Aorta (tissue), 5 donors: ENCODE results near the gene SEPHS2. TPM values are rescaled to one million over a fixed set of nuclear protein-coding genes. Genes with fewer than 3 reads are reported as not detected.

Source experiments
- ATAC-seq: fragments of 200-7000 bp; cut with Tn5 transposase; one replicate; pipeline ENCODE4 v1.9.1; 2022; ENCODE audit warnings: moderate library complexity; ENCODE audit not compliant: low FRiP score
- DNase-seq, 2 donors: peaks; one replicate each; pipeline ENCODE4 v3.0.0-alpha.2; 2020
- H3K27ac ChIP-seq, 2 donors: one replicate each; pipeline ENCODE4 v1.5.1; 2013; ENCODE audit warnings: low read length in 2 of 2, mild to moderate bottlenecking in 2 of 2, moderate library complexity in 2 of 2, control low read depth in 1 of 2, inconsistent platforms in 1 of 2, low read depth in 1 of 2
- H3K27me3 ChIP-seq, 2 donors: one replicate each; pipeline ENCODE4 v1.6.1; 2013; ENCODE audit warnings: control low read depth in 1 of 2, low read length in 1 of 2, mild to moderate bottlenecking in 1 of 2, moderate library complexity in 1 of 2; ENCODE audit not compliant: insufficient read depth in 2 of 2, control insufficient read depth in 1 of 2
- H3K36me3 ChIP-seq, 2 donors: one replicate each; pipeline ENCODE4 v1.6.1; 2013; ENCODE audit warnings: control low read depth in 1 of 2, low read length in 1 of 2, mild to moderate bottlenecking in 1 of 2; ENCODE audit not compliant: insufficient read depth in 2 of 2, control insufficient read depth in 1 of 2
- H3K4me1 ChIP-seq, 2 donors: one replicate each; pipeline ENCODE4 v1.6.1; 2013; ENCODE audit warnings: low read length in 2 of 2, control low read depth in 1 of 2, mild to moderate bottlenecking in 1 of 2, moderate library complexity in 1 of 2; ENCODE audit not compliant: insufficient read depth in 2 of 2, control insufficient read depth in 1 of 2
- H3K4me3 ChIP-seq, 2 donors: one replicate each; pipeline ENCODE4 v1.5.1; 2013; ENCODE audit warnings: low read length in 2 of 2, control low read depth in 1 of 2, mild to moderate bottlenecking in 1 of 2
- H3K9me3 ChIP-seq: one replicate; pipeline ENCODE4 v1.6.1; 2013; ENCODE audit warnings: mild to moderate bottlenecking, low read length; ENCODE audit not compliant: control insufficient read depth
- WGBS, 2 donors: extraction: QIAGEN DNeasy Blood & Tissue Kit; methylation state at CpG; one replicate each; pipeline ENCODE4 v1.1.7; 2013; 5-methylcytosine and 5-hydroxymethylcytosine counted together
- intact Hi-C, 2 donors: fragments of 100-400 bp; cut with DNase I; formaldehyde crosslinking; loops; one replicate each; pipeline versions ENCODE4 v1.14.2 to v1.15.0; 2022
- polyA plus RNA-seq, 2 donors: library from polyadenylated mRNA; stranded (reverse); fragments of 200-250 nt; gene quantifications; one replicate each; pipeline ENCODE4 v1.2.3, GENCODE V29; 2013
- total RNA-seq, 2 donors: library from RNA; stranded (reverse); fragmentation: NEBNext Ultra II Directional; extraction: Animal tissue kit (Norgen Biotek cat#: 25700); gene quantifications; one replicate each; pipeline ENCODE4 v1.2.1, GENCODE V29; 2021
- donor health status: healthy with polysubstance abuse.
- donor health status: Bipolar disorder and iron deficiency.
- donor health status: DM: no; HTN: no; CAD: no.
- donor health status: DM: no; HTN: no; CAD: no.
- donor health status: DM: yes; HTN: yes; CAD: no.

Gene SEPHS2
- total and polyA plus RNA-seq, 4 donors, result 25.1 to 52.3 (median 27.3) TPM

DNA sequence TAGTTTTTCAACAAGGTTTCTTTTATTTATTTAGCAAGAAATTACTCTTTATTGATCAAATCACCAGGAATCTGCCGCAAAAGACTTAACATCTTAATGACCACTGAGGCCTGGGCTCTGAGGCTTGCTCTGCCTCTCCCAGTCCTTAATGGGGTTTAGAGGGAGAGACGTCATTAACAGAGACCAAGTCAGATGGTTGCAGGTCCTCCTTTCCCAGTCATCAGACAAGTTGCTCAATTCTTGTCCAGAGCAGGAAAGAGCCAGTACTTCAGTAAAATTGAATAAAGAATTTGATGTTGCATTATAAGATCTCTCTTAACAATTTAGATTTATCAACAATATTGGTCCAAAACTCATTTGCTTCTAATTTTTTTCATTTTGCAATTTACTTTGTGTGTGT, 2.0 kb downstream of the SEPHS2 start:
- H3K36me3 ChIP-seq, result no peaks in the 10 kb centered on the region
- H3K4me3 ChIP-seq, result no peak overlapping the region
- intact Hi-C loops, result loop anchor here in 1 of 2 donors (10.0 kb wide), 1 partner anchor 211 kb away; the partner anchor contains the start of genes FBRS and PRR14
- H3K4me1 ChIP-seq, result no peaks in the 10 kb centered on the region
- no peak overlapping the region for H3K27ac ChIP-seq
- ATAC-seq (no peak), DNase-seq (no peak)
- no peaks in the 10 kb centered on the region for H3K27me3 ChIP-seq
- 95 to 100% methylated on average over 2 of the region's 2 CpGs for WGBS, 2 donors
- H3K9me3 ChIP-seq, result no peaks in the 10 kb centered on the region

DNA sequence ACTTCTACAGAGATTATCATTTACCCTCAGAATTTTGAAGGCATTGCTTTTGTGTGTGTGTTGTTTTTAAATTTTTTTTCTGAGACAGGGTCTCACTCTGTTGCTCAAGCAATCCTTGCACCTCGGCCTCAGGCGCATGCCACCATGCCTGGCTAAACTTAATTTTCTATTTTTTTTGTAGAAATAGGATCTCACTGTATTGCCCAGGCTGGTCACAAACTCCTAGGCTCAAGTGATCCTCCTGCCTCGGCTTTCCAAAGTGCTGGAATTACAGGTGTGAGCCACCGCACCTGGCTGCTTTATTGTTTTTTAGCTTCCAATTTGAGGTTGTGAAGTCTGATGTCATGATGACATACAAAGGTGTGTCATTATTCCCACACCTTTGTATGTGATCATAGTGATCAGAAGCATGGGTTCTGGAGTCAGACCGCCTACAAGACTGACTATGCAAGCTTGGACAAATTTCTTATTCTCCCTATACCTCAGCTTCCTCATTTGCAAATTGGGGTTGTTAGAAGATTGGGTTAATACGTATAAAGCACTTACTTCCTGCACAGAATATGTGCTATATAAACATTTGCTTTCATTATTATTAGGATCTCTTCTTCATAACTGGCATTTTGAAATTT, 5.8 kb downstream of the SEPHS2 start:
- intact Hi-C loops, result loop anchor here in 1 of 2 donors (10.0 kb wide), 1 partner anchor 215 kb away; the partner anchor contains the start of genes FBRS and PRR14
- Histone ChIP-seq H3K36me3 (no peaks in the 10 kb centered on the region), H3K9me3 (no peaks in the 10 kb centered on the region), H3K4me3 (no peak overlapping the region), H3K27me3 (peaks cover 0 to 1% of the 10 kb centered on the region in 2 donors), H3K27ac (no peak overlapping the region), H3K4me1 (no peaks in the 10 kb centered on the region)
- 83 to 84% methylated on average over 6 of the region's 6 CpGs for WGBS, 2 donors
- DNase-seq (no peak), ATAC-seq (no peak)

DNA sequence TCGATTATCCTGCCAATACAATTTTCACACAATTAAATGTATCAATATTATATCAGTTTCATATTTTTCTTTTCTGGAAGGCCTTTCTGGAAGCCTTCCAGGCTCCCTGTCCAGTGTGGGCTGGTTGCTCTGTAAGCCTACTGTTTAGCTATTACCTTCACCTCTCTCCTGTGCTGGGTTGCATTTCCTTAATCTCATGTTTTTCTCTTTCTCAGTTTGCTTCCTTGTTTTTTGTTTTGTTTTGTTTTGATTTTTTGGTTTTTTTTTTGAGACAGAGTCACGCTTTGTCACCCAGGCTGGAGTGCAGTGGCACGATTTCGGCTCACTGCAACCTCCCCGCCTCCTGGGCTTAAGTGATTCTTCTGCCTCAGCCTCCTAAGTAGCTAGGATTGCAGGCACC, 6.8 kb downstream of the SEPHS2 start:
- no peaks in the 10 kb centered on the region for H3K9me3 ChIP-seq
- 88 to 90% methylated on average over 5 of the region's 5 CpGs for WGBS, 2 donors
- H3K4me3 ChIP-seq, result no peak overlapping the region
- no peaks in the 10 kb centered on the region for H3K4me1 ChIP-seq
- DNase-seq (no peak), ATAC-seq (no peak)
- no peak overlapping the region for H3K27ac ChIP-seq
- peaks cover 0 to 1% of the 10 kb centered on the region in 2 donors for H3K27me3 ChIP-seq
- intact Hi-C loops, result no loop called here
- no peaks in the 10 kb centered on the region for H3K36me3 ChIP-seq

GRCh38 chr16:30437511-30438046, 8.1 kb downstream of the SEPHS2 start:
- ATAC-seq (no peak), DNase-seq (no peak)
- Histone ChIP-seq H3K27ac (no peak overlapping the region), H3K4me3 (no peak overlapping the region), H3K27me3 (peaks cover 0 to 1% of the 10 kb centered on the region in 2 donors), H3K36me3 (no peaks in the 10 kb centered on the region), H3K4me1 (no peaks in the 10 kb centered on the region), H3K9me3 (no peaks in the 10 kb centered on the region)
- WGBS, 2 donors, result 73 to 74% methylated on average over 3 of the region's 3 CpGs
- intact Hi-C loops, result no loop called here

GRCh38 chr16:30434852-30435251, 10.8 kb downstream of the SEPHS2 start:
- no peak overlapping the region for H3K4me3 ChIP-seq

DNA sequence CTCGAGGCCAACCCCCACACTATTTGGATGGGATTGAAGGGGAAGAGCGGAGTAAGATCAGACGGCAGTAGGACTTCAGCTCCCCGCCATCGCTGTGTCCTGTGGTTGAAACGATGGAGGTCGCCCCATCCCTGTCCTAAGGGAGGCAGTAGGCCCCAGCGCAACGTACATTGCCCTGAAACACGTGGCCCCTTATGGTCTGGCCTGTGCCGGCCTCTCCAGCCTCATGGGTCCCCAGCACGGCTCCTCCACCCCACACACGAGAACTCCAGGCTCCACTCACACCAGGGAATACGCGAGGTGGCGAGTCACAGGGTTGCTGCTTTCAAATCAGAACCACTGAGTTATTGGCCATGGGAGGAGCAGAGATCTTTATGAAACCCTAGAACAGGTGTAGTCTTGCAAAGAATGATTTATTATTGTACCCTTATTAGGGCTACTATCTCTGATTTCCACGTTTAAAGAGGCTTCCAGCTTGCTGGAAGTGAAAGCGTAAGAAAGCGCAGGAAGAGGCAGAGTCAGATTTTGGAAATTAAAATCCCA, 15.2 kb downstream of the SEPHS2 start:
- Histone ChIP-seq H3K36me3 (no peaks in the 10 kb centered on the region), H3K4me1 (no peaks in the 10 kb centered on the region), H3K27me3 (no peaks in the 10 kb centered on the region), H3K9me3 (no peaks in the 10 kb centered on the region), H3K27ac (peak overlapping the region in 1 of 2 donors; percentile 30), H3K4me3 (no peak overlapping the region)
- DNase-seq (peak; percentile 57 to 79), ATAC-seq (peak; percentile 44)
- 48 to 51% methylated on average over 19 of the region's 19 CpGs for WGBS, 2 donors
- intact Hi-C loops, result loop anchor here in 1 of 2 donors (2.0 kb wide), 1 partner anchor 96 kb away; the partner anchor contains the start of gene ZNF768

More at GRCh38 chr16:30434852-30435251, 10.8 kb downstream of the SEPHS2 start:
- H3K9me3 ChIP-seq, result no peaks in the 10 kb centered on the region
- no peak overlapping the region for H3K27ac ChIP-seq
- ATAC-seq (no peak), DNase-seq (no peak)
- H3K4me1 ChIP-seq, result no peaks in the 10 kb centered on the region
- peaks cover 0 to 1% of the 10 kb centered on the region in 2 donors for H3K27me3 ChIP-seq
- intact Hi-C loops, result no loop called here
- H3K36me3 ChIP-seq, result no peaks in the 10 kb centered on the region
- 63 to 66% methylated on average over 4 of the region's 4 CpGs for WGBS, 2 donors

DNA sequence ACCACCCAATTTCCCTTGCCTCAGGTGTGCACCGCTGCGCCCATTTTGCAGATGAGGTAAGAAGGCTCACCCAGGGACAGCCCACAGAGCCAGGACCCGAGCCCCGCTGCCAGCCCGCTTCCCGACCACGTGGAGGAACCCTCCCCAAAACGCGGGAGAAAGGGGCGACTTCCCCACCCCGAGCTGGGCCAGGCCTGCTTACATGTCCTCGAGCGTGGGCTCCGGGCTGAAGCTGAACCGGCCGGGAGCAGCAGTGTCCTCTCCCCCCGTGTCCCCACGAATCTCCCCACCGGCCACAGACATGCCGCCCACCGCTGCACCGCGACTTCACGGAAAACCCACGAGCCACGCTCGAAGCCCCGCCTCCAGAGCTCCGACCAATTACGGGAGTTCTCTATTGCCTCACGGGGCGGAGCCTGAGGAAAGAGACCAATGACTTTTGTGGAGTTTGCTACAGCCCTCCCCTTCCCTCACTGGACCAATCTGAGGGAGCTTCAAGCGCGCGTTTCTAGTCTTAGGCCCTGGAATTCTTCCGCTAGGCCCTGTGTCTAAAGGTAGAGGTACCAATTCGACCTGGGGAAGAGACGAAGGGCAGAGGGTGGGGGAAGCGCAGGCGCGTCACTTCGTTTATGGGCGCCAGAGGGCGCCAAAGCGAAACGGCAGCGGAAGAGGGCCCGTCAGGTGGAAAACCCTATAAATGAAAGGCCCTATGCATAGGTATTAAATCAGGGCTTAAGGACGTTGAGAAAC, 15.8 kb downstream of the SEPHS2 start, which contains the start of gene DCTPP1:
TSS of gene DCTPP1 (minus strand) at position 353 of the 750 bp plus-strand sequence. CDS start at position 303, 50 bp downstream.
- peak within 1 kb of the TSS in 1 of 2 donors; percentile 30 for H3K27ac ChIP-seq
- H3K4me3 ChIP-seq, result peak within 1 kb of the TSS; percentile 37 to 59
- 0 to 2% methylated on average over 49 of the region's 49 CpGs for WGBS, 2 donors
- peak; percentile 96 to 97 for DNase-seq
- intact Hi-C loops, result loop anchor here in 1 of 2 donors (2.0 kb wide), 1 partner anchor 97 kb away; the partner anchor contains the start of gene ZNF768
- peak; percentile 97 for ATAC-seq
- no peaks in the 10 kb centered on the region for H3K9me3 ChIP-seq
- no peaks in the 10 kb centered on the region for H3K4me1 ChIP-seq
- H3K27me3 ChIP-seq, result no peaks in the 10 kb centered on the region
- H3K36me3 ChIP-seq, result no peaks in the 10 kb centered on the region

GRCh38 chr16:30429418-30429677, 16.3 kb downstream of the SEPHS2 start:
- no peak for ATAC-seq
- Histone ChIP-seq H3K27me3 (no peaks in the 10 kb centered on the region), H3K9me3 (no peaks in the 10 kb centered on the region), H3K27ac (peak overlapping the region in 1 of 2 donors; percentile 16), H3K4me1 (no peaks in the 10 kb centered on the region), H3K36me3 (no peaks in the 10 kb centered on the region), H3K4me3 (peak overlapping the region; percentile 37 to 59)
- intact Hi-C loops, result no loop called here
- 2 to 3% methylated on average over 11 of the region's 11 CpGs for WGBS, 2 donors
- no peak for DNase-seq
